GM12878 (cell line): Measurements from ENCODE around the gene NES. TPM values are rescaled to one million over a fixed set of nuclear protein-coding genes. Genes with fewer than 3 reads are reported as not detected.

Experiments used
- ATAC-seq: fragments of 200-7000 bp; cut with Tn5 transposase; 3 replicates; pipeline ENCODE4 v1.9.1; 2020; ENCODE audit warnings: mild to moderate bottlenecking, moderate library complexity
- BruUV-seq: library from RNA; stranded (reverse); fragments of 400-500 nt; replicated peaks from 2 replicates; lab custom pipeline; 2021; lab: Mats Ljungman, UMichigan
- CTCF ChIA-PET: fragments of 300-600 bp; sonication (Branson Sonifier 250); formaldehyde crosslinking; extraction: SDS; loops from one replicate; lab custom pipeline; 2021; ENCODE audit warnings: inconsistent platforms; lab: Yijun Ruan, JAX
- POLR2A ChIA-PET: fragments of 350-600 bp; formaldehyde crosslinking; extraction: SDS; loops from one replicate; lab custom pipeline; 2021; ENCODE audit warnings: inconsistent platforms; lab: Charles Lee
- RAD21 ChIA-PET: fragments of 300-600 bp; sonication (Branson Sonifier 250); formaldehyde crosslinking; loops from one replicate; lab custom pipeline; 2023; ENCODE audit warnings: antibody characterized with exemption; ENCODE audit not compliant: unreplicated experiment; lab: Charles Lee
- SMC1A ChIA-PET: fragments of 300-600 bp; sonication (Branson Sonifier 250); formaldehyde crosslinking; loops from one replicate; lab custom pipeline; 2023; ENCODE audit not compliant: unreplicated experiment, uncharacterized antibody; lab: Charles Lee
- DNase-seq: peaks from one replicate; pipeline ENCODE4 v3.0.0-alpha.2; 2011; ENCODE audit warnings: low read depth, low spot score
- FAIRE-seq: peaks from 3 replicates; lab custom pipeline; 2011; peaks lifted over from hg19 to GRCh38; lab: Jason Lieb, UNC
- H2AFZ ChIP-seq: 2 replicates; pipeline ENCODE4 v1.6.0; 2011; ENCODE audit warnings: low read depth, low read length, control low read depth; ENCODE audit not compliant: control insufficient read depth
- H3K27ac ChIP-seq: 2 replicates; pipeline ENCODE4 v1.5.1; 2011; ENCODE audit warnings: control low read depth; ENCODE audit not compliant: control insufficient read depth, insufficient read depth
- H3K27me3 ChIP-seq, 2 experiments: replicated peaks in 1 of 2; 2 replicates each; pipeline versions ENCODE4 v1.6.0 to v1.6.1; 2011; ENCODE audit warnings: low read length in 1 of 2; ENCODE audit not compliant: control insufficient read depth in 2 of 2, insufficient read depth in 2 of 2
- H3K36me3 ChIP-seq, 2 experiments: 2 replicates each; pipeline ENCODE4 v1.5.1; 2011; ENCODE audit warnings: low read length in 1 of 2; ENCODE audit not compliant: control insufficient read depth in 2 of 2, insufficient read depth in 2 of 2
- H3K4me1 ChIP-seq: 2 replicates; pipeline ENCODE4 v1.6.1; 2011; ENCODE audit warnings: mild to moderate bottlenecking, low read length, moderate library complexity, mixed read lengths; ENCODE audit not compliant: control insufficient read depth, insufficient read depth
- H3K4me2 ChIP-seq: 2 replicates; pipeline ENCODE4 v1.6.0; 2011; ENCODE audit warnings: control low read depth; ENCODE audit not compliant: control insufficient read depth, insufficient read depth
- H3K4me3 ChIP-seq: fragments of 200-600 bp; sonication (generic); 2 replicates; pipeline ENCODE4 v1.5.1; 2016
- H3K79me2 ChIP-seq: 2 replicates; pipeline ENCODE4 v1.6.0; 2011; ENCODE audit warnings: low read length; ENCODE audit not compliant: control insufficient read depth, insufficient read depth
- H3K9ac ChIP-seq: 2 replicates; pipeline ENCODE4 v1.8.0; 2011; ENCODE audit warnings: low read length, control low read depth, mixed read lengths; ENCODE audit not compliant: control insufficient read depth, insufficient read depth
- H3K9me3 ChIP-seq: replicated peaks from 3 replicates; pipeline ENCODE4 v1.5.1; 2011; ENCODE audit warnings: mild to moderate bottlenecking, low read length; ENCODE audit not compliant: control insufficient read depth, insufficient read depth
- H4K20me1 ChIP-seq: 2 replicates; pipeline ENCODE4 v1.6.0; 2011; ENCODE audit not compliant: control insufficient read depth, insufficient read depth
- BACH1 ChIP-seq: fragments of 450-650 bp; IDR thresholded peaks from 2 replicates; pipeline ENCODE4 v1.6.1; 2017; ENCODE audit warnings: mild to moderate bottlenecking, borderline replicate concordance
- FOXK2 ChIP-seq: fragments of 450-650 bp; IDR thresholded peaks from 2 replicates; pipeline ENCODE4 v1.6.1; 2017; ENCODE audit warnings: mild to moderate bottlenecking, moderate library complexity
- FOXM1 ChIP-seq: IDR thresholded peaks from 2 replicates; pipeline ENCODE4 v1.6.1; 2012; ENCODE audit warnings: low read depth, mild to moderate bottlenecking, inconsistent platforms, low read length, moderate library complexity
- HDAC6 ChIP-seq: fragments of 200-600 bp; sonication (generic); IDR thresholded peaks from one replicate; pipeline ENCODE4 v1.8.0; 2017; ENCODE audit warnings: antibody characterized with exemption; ENCODE audit not compliant: unreplicated experiment
- HSF1 ChIP-seq: fragments of 150-350 bp; IDR thresholded peaks from 2 replicates; pipeline ENCODE4 v1.6.1; 2014; ENCODE audit warnings: mild to moderate bottlenecking, low read depth, low read length
- KDM1A ChIP-seq: fragments of 200-600 bp; sonication (generic); IDR thresholded peaks from 2 replicates; pipeline ENCODE4 v1.6.1; 2016; ENCODE audit warnings: borderline replicate concordance
- MTA2 ChIP-seq: fragments of 450-650 bp; IDR thresholded peaks from 2 replicates; pipeline ENCODE4 v1.6.1; 2016; ENCODE audit warnings: low read depth, mild to moderate bottlenecking, moderate library complexity
- MYB ChIP-seq: fragments of 150-350 bp; IDR thresholded peaks from 2 replicates; pipeline ENCODE4 v1.6.1; 2014; ENCODE audit warnings: mild to moderate bottlenecking, low read depth, low read length, borderline replicate concordance
- PKNOX1 ChIP-seq: fragments of 450-650 bp; IDR thresholded peaks from 2 replicates; pipeline ENCODE4 v1.6.1; 2016; ENCODE audit warnings: mild to moderate bottlenecking
- RELB ChIP-seq: fragments of 450-650 bp; IDR thresholded peaks from 2 replicates; pipeline ENCODE4 v1.6.1; 2017; ENCODE audit warnings: low read depth, mild to moderate bottlenecking, moderate library complexity
- RUNX3 ChIP-seq: IDR thresholded peaks from 2 replicates; pipeline ENCODE4 v1.6.1; 2012; ENCODE audit warnings: low read length, inconsistent platforms
- SPI1 ChIP-seq: IDR thresholded peaks from 2 replicates; pipeline ENCODE4 v1.6.1; 2011; ENCODE audit warnings: low read depth, mild to moderate bottlenecking, low read length, moderate library complexity, borderline replicate concordance; ENCODE audit not compliant: insufficient read depth
- STAT3 ChIP-seq: IDR thresholded peaks from 2 replicates; pipeline ENCODE4 v1.6.1; 2011; ENCODE audit warnings: low read depth, low read length, improper control_type of control experiment
- ZBTB33 ChIP-seq: fragments of 450-650 bp; IDR thresholded peaks from 2 replicates; pipeline ENCODE4 v1.6.1; 2017; ENCODE audit warnings: mild to moderate bottlenecking
- ZNF217 ChIP-seq: fragments of 450-650 bp; IDR thresholded peaks from 2 replicates; pipeline ENCODE4 v1.6.1; 2017; ENCODE audit warnings: antibody characterized with exemption, mild to moderate bottlenecking
- WGBS: methylation state at CpG from one replicate; pipeline ENCODE4 v1.1.6; 2016; ENCODE audit warnings: low lambda C conversion rate; ENCODE audit not compliant: insufficient replicate concordance, insufficient coverage; ENCODE audit errors: missing lambda C conversion rate; 5-methylcytosine and 5-hydroxymethylcytosine counted together
- in situ Hi-C: fragments of 300-500 bp; cut with MboI; formaldehyde crosslinking; loops from 9 replicates; pipeline ENCODE4 v1.14.3; 2018; ENCODE audit warnings: mixed read lengths
- intact Hi-C: fragments of 100-400 bp; cut with micrococcal nuclease; formaldehyde crosslinking; loops from one replicate; pipeline ENCODE4 v1.14.2; 2022; ENCODE audit not compliant: unreplicated experiment
- polyA plus RNA-seq, 11 experiments: library from polyadenylated mRNA; depleted of rRNA in 4 of 11; unstranded in 6 of 11; stranded (reverse) in 5 of 11; fragments of >200 nt; fragmentation: Nextera tagmentation in 4 of 11; fragmentation: Illumina TruSeq in 1 of 11; extraction: Ambion mirVana in 4 of 11; extraction: Trizol in 1 of 11; gene quantifications; 1 replicate in 1 of 11; 2 replicates in 10 of 11; pipeline versions ENCODE4 v1.2.1 to v1.2.3, GENCODE V29; 2011 to 2016; ENCODE audit warnings: inconsistent platforms in 2 of 11, missing spikeins in 2 of 11, low read depth in 1 of 11
- total RNA-seq, 4 experiments: library from RNA; depleted of rRNA in 3 of 4; stranded (reverse); fragments of >200 nt in 3 of 4; fragmentation: Illumina TruSeq in 1 of 4; extraction: Trizol in 1 of 4; gene quantifications; 2 replicates each; pipeline versions ENCODE4 v1.2.1 to v1.2.3, GENCODE V29; 2013 to 2021

Gene NES
- total and polyA plus RNA-seq, 10 of the 15 experiments (the other 5 are each of a cell fraction or from before 2014, with no cell fraction given), result under 0.01 to 0.15 (median 0.02) TPM; not detected in 4

- DNase-seq (no peak), FAIRE-seq (no peak), ATAC-seq (no peak)
- peaks cover 6% of the 10 kb centered on the region for H3K4me1 ChIP-seq
- H3K27me3 ChIP-seq, result peaks cover 10 to 15% of the 10 kb centered on the region in 2 experiments
- H3K4me2 ChIP-seq, result no peak overlapping the region
- ChIA-PET SMC1A (interaction anchor here (1.0 to 1.1 kb wide), 4 partner anchors 14 to 24 kb away, joined by 3 to 6 read pairs (median 4); no protein-coding TSS in a partner anchor), POLR2A (interaction anchor here (0.7 kb wide), 1 partner anchor 99 kb away, joined by 3 read pairs; no protein-coding TSS in a partner anchor), RAD21 (interaction anchor here (1.0 to 1.7 kb wide), 4 partner anchors 13 to 76 kb away, joined by 3 to 5 read pairs (median 4); no protein-coding TSS in a partner anchor), CTCF (interaction anchor here (1.4 to 9.5 kb wide), 4 partner anchors 9 to 43 kb away, joined by 3 to 157 read pairs (median 8); no protein-coding TSS in a partner anchor)
- no peak overlapping the region for H2AFZ ChIP-seq
- WGBS, result 57% methylated on average over 4 of the region's 4 CpGs
- H3K9me3 ChIP-seq, result no peaks in the 10 kb centered on the region
- no TSS peak for BruUV-seq
- intact Hi-C loops (no loop called here), in situ Hi-C loops (no loop called here)
- H3K4me3 ChIP-seq, result no peak overlapping the region
- TF ChIP-seq ZNF217, result no peak
- TF ChIP-seq RUNX3, result no peak
- TF ChIP-seq HSF1, result no peak
- no peak for TF ChIP-seq BACH1
- TF ChIP-seq PKNOX1, result no peak
- no peak for TF ChIP-seq MTA2
- no peak for TF ChIP-seq MYB
- TF ChIP-seq HDAC6, result no peak
- TF ChIP-seq FOXM1, result no peak
- no peak for TF ChIP-seq ZBTB33
- TF ChIP-seq STAT3, result no peak
- no peak for TF ChIP-seq FOXK2
- TF ChIP-seq KDM1A, result no peak
- no peak for TF ChIP-seq SPI1
- no peak for TF ChIP-seq RELB
- no peaks in the 10 kb centered on the region for H3K36me3 ChIP-seq
- no peak overlapping the region for H3K9ac ChIP-seq
- H4K20me1 ChIP-seq, result no peaks in the 10 kb centered on the region; the same call in 1 of the 2 replicates
- H3K79me2 ChIP-seq, result no peaks in the 10 kb centered on the region
- no peak overlapping the region for H3K27ac ChIP-seq
Observed at GRCh38 chr1:156703336-156703735, 26.1 kb upstream of the NES start.
